Spleen (tissue), 7 donors: ENCODE data around the gene LGALS9.

Experiments used
- POLR2A ChIP-seq, 3 donors: fragments of 450-650 bp; IDR thresholded peaks; one replicate each; pipeline ENCODE4 v1.5.1; 2017; ENCODE audit warnings: antibody characterized with exemption in 3 of 3, mild to moderate bottlenecking in 1 of 3
- POLR2AphosphoS5 ChIP-seq, 3 donors: sonication (generic); formaldehyde crosslinking; IDR thresholded peaks; one replicate each; pipeline ENCODE4 v1.5.1; 2017; ENCODE audit warnings: antibody characterized with exemption in 3 of 3
- TF ChIP-seq, protein P1 (sequence below), 11 experiments: fragments of 200-600 bp in 7 of 11; fragments of 450-650 bp in 4 of 11; sonication (generic) in 4 of 11; IDR thresholded peaks in 8 of 11; conservative IDR thresholded peaks in 3 of 11; 1 replicate in 7 of 11; 2 replicates in 4 of 11; pipeline versions ENCODE4 v1.4.0 to v1.8.0; 2016 to 2021; ENCODE audit warnings: antibody characterized with exemption in 11 of 11, inconsistent platforms in 4 of 11, mild to moderate bottlenecking in 1 of 11
- donor health status: DM: no; HTN: no; CAD: no; lungs with moderate emphysema.
- donor health status: DM: no; HTN: no; CAD: no.
- donor health status: DM: no; HTN: no; CAD: no.

DNA sequence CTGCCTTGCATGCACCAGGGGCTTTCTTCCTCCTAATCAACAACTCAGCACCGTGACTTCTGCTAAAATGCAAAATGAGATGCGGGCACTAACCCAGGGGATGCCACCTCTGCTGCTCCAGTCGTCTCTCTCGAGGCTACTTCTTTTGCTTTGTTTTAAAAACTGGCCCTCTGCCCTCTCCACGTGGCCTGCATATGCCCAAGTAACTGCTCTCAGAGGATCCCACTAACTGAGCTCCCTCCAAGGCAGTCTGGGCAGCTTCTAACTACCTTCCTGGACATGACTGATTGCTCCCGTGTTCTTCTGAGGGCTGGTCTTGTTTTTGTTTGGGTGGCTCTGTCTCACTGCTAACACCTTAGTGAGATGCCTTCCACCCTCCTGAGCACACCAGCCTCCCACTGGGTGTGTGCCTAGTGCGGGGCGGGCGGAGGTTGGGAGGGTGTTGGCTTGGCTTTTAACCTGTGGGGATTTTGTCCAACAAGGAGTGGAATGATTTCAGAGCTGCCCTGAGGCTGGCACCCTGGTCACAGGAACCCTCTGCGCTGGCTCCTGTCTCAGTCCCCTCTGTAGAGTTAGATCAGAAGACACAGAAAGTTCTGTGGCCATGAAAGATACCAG is 8.9 kb upstream of the LGALS9 start:
- TF ChIP-seq POLR2AphosphoS5 (IDR thresholded peaks at IDR 0.05) (no peak), POLR2A (IDR thresholded peaks at IDR 0.05) (no peak)
- TF ChIP-seq, protein P1, sequence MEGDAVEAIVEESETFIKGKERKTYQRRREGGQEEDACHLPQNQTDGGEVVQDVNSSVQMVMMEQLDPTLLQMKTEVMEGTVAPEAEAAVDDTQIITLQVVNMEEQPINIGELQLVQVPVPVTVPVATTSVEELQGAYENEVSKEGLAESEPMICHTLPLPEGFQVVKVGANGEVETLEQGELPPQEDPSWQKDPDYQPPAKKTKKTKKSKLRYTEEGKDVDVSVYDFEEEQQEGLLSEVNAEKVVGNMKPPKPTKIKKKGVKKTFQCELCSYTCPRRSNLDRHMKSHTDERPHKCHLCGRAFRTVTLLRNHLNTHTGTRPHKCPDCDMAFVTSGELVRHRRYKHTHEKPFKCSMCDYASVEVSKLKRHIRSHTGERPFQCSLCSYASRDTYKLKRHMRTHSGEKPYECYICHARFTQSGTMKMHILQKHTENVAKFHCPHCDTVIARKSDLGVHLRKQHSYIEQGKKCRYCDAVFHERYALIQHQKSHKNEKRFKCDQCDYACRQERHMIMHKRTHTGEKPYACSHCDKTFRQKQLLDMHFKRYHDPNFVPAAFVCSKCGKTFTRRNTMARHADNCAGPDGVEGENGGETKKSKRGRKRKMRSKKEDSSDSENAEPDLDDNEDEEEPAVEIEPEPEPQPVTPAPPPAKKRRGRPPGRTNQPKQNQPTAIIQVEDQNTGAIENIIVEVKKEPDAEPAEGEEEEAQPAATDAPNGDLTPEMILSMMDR (IDR thresholded peaks at IDR 0.05 in 8 of 11, conservative IDR thresholded peaks at IDR 0.05 in 3 of 11): no peak
